Measurements from ENCODE around the gene RPN1. TPM values are rescaled to one million over a fixed set of nuclear protein-coding genes. Genes with fewer than 3 reads are reported as not detected.
A peak's percentile ranks its signal among the peaks of the same experiment; 100 is the strongest.

Gene RPN1
- total RNA-seq, 1 donor from 2014 or later: 108 TPM

DNA sequence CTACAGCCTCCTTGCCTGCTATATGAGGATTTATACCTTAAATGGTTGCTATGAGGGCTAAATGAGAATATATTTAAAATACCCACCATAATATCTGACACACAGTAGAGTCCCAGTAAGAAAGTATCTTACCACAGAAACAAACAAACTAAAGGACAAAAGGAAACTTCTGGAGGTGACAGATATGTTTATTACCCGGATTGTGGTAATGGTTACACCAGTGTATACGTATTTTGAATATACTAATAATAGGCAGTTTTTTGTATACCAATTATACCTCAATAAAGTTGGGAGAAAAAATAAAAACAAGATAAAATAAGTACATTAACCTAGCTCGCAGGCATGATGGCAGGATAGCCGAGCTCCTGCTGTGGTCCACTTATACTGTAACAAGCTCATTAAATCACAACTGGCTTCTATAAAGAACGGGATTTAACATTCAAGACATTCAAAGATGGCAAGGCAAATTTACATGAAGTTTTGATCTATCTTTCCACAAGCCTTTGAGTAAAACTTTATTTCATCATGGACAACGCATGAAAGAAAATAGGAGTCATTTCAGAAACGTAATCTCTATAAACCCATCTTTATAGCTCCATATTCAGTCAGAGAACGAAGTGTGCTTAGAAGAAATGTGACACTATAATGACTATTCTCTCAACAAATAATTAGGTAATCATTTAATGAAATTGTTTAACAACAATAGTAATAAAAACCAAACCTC, 1.5 kb downstream of the RPN1 start:
- ATAC-seq: no peak

DNA sequence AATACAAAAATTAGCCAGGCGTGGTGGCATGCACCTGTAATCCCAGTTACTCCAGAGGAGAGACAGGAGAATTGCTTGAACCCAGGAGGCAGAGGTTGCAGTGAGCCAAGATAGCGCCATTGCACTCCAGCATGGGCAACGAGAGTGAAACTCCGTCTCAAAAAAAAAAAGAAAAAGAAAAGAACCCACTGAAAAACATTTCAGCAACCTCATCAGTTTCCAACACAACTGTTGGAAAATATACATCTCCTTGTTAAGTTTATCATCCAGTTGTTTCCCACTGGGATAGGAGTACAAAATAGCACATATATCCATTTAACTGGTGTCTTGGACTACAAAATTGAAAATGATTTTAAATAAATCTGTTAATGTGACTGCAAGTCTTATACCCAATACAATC, 2.2 kb downstream of the RPN1 start:
- no peak for ATAC-seq

DNA sequence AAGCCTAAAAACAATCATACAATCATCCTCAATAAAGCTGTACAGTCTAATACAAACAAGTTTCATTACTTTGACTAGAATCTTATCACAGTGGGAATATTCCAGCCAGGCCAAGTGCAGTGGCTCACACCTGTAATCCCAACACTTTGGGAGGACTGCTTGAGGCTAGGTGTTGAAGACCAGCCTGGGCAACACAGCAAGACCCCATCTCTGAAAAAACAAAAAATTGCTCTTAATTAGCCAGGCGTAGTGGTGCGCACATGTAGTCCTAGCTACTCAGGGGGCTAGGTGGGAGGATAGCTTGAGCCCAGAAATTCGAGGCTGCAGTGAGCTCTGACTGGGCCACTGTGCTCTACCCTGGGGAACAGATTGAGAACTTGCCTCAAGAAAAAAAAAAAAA, 3.3 kb downstream of the RPN1 start:
- ATAC-seq: no peak

DNA sequence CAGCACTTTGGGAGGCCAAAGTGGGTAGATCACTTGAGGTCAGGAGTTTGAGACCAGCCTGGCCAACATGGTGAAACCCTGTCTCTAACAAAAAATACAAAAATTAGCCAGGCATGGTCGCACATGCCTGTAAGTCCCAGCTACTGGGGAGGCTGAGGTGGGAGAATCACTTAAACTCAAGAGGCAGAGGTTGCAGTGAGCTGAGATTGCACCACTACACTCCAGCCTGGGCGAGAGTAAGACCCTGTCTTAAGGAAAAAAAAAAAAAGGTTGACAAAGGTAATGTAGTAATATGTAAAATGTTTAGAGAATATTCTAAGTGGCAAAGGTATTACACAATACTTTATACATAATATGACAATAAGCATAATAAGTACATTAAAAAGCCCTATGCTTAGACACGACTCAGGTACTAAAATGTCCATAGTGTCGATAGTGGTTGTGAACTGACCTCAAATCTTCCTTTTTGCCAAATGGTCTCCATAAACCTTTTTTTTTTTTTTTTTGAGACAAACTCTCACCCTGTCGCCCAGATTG, 16.5 kb downstream of the RPN1 start:
- ATAC-seq: no peak

DNA sequence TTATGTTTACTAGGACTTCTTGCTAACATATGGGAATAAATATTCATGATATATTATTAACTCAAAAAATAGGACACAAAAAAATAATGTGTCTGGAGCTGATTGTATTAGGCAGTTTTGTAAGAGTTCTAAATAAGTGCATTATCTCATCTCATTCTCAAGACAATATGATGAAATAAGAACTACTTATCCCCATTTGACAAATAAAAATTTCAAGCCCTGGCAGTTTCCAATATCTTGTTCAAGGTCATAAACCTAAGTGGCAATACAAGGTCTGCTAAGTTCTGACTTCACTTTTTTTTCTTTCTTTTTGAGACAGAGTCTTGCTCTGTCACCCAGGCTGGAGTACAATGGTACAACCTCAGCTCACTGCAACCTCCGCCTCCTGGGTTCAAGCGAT, 18.3 kb downstream of the RPN1 start:
- no peak for ATAC-seq

DNA sequence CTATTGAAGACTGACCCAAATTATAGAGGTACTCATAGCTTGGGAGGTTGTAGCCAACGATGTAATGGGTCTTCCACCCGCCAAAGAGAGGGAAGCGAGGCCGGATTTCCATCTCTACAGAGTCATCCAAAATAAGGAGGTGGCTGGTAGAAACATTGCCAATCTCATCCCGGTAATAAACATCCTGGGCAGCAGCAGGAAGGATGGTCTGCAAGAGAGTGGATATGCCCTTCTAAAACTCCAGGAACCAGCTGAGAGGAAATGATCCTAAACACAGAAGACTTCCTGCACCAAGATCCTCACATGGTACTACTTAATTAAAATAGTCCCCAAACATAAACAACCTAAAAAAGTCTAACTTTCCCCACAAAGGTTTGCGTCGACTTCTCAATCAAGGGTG, 20.7 kb downstream of the RPN1 start:
- no peak for ATAC-seq

DNA sequence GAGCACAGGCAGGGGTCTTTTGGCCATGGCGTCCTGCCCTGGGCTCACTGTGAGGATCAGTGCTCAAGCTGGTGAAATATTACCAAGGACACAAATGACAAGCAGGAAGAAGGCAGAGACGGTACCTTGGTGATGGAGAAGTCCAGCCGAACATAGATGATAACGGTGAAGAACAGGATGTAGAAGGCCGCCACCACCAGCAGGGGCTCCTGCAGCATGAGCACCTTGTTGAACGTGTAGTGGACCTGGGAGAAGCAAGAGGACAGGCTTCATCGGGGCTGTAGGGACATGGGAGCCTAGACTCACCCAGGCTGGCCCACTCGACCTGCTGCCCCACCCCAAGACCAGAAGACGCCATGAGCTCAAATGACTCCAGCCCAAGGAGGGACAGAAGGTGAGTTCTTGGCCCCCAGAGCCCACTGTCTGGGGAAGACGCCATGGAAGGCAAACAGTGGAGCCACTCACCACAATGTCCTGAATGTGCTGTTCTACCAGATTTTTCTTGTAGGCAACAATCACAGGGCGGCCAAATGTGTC, 25.1 kb downstream of the RPN1 start:
- ATAC-seq: no peak

DNA sequence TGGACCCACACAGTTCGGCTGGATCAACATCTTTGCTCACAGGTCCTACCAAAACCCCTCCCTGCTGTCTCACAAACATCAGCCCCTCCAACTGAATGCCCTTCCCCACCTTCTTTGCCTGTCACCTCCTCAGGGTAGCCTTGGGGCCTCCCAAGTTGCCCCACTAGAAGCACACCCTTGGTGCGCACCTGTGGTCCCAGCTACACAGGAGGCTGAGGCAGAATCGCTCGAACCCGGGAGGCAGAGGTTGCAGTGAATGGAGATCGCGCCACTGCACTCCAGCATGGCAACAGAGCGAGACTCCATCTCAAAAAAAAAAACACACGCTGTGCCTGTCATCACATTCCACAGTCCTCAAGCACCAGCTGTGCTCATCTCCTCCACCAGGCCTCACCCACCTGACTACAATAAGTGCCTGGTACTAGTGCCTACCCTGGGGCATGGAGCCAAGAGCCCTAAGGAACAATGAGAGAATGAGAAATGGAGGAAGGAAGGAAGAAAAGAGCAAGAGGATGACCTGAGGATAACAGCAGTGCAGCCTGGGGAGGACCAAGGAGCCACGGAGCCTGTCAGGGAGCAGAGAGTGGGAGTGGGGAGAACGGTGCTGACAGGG, 26.0 kb downstream of the RPN1 start:
- no peak for ATAC-seq

DNA sequence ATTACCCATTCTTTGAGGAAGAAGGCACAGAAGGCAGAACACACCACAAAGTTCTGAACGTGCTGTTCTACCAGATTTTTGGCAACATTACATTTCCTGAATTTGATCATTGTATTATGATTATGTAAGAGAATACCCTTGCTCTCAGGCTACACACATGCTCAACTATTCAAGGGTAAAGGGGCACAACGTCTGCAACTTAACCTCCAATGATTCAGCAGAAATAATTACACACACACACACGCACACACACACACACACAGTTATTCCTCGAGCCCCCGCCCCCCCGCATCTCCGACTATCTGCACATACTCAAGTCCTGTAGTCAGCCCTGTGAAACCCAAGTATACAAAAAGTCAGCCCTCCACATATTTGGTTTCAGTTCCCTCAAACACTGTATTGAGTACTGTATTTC, 26.8 kb downstream of the RPN1 start:
- ATAC-seq: no peak

DNA sequence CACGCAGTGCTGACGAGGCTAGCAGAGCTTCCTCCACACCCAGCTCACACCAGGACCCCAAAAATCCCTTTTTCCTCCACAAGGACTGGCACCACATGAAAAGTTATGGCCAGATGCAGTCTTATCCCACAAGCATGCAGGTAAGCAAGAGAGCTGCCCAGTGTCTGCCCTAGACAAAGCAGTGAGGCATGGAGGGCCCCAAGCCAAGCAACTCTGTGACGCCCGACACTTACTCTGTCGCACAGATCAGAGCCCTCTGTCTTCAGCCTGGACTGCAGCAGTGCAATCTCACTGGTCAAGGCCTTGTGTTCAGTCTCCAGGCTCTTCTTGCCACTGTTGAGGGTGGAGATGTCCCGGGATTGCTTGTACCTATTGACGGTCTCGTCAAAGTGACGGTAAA, 28.7 kb downstream of the RPN1 start:
- ATAC-seq: no peak

DNA sequence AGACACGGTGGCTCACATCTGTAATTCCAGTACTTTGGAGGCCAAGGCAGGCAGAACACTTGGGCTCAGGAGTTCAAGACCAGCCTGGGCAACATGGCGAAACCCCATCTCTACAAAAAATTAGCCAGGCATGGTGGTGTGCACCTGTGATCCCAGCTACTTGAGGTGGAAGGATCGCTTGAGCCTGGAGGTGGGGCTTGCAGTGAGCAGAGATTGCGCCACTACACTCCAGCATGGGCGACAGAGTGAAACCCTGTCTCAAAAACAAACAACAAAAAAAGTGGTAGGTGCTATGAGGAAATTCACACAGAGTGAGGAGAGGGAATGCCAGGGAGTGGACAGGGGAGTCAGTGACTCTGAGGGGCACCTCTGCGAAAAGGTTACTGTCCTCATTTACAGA, 29.4 kb downstream of the RPN1 start:
- ATAC-seq: no peak

DNA sequence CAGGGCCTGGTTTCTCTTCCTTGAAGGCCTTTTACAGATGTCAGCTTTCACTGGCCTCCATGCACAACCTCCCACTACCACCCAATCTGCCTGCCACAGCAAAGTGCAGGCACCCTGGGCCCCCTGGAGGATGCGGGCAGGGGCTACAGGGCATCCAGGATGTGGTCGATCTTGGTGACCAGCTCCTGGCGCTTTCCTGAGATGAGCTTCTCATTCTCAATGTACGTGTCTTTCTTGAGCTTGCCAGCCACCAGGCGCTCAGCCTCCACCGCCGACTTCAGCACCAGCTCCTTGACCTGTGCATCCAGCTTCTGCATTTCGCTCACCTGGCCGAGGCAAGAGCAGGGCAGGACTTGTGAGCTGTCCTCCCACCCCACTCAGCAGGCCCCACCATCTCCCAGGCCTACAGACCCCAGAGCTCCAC, 30.3 kb downstream of the RPN1 start:
- ATAC-seq: no peak

DNA sequence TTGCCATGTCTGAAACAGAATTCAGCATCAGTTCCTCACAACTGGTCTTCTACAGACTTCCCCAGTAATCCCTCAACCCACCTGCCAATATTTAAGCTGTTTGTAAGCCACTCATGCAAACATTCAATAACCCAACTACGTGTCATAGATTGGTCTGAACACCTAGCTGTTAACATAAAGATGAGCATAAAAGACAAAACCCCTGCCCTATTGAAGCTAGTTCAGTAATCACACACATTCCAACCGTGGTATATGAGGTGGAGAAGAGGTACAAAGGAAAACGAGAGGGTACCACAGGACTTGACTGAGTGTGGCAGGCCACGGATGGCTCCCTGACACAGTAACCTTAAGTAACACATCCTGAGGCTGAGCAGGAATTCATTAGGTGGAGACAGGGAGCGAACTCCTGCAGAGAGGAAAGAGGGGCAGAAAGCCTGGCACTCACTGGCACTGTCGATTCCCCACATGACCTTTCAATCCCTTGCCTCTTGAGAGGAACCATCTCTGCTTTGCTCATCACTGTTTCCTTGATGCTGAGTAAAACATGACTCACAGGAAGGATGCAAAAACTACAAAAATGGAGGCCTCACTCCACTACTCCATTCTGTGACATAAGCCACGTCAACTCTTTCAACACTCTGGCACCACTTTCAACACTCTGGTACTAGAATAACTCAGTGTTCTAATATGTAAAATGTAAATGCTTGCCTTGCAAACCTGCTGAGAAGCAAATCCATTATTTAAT, 31.3 kb downstream of the RPN1 start:
- ATAC-seq: no peak

DNA sequence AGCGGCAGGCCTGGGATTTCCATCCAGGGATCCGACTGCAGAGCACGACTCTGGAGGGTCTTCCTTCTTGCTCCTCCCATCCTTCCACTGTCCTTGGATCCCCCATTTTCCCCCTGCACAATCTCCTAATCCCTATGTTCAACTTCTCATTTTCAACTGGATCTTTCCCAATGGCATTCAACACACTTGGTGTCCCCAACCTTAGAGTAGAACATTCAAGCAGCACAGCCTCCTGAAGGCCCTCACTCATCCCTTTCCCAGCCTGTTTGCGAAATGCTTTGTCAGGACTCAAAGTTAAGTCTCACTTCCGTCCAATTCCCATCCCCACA, 32.3 kb downstream of the RPN1 start:
- ATAC-seq: no peak

DNA sequence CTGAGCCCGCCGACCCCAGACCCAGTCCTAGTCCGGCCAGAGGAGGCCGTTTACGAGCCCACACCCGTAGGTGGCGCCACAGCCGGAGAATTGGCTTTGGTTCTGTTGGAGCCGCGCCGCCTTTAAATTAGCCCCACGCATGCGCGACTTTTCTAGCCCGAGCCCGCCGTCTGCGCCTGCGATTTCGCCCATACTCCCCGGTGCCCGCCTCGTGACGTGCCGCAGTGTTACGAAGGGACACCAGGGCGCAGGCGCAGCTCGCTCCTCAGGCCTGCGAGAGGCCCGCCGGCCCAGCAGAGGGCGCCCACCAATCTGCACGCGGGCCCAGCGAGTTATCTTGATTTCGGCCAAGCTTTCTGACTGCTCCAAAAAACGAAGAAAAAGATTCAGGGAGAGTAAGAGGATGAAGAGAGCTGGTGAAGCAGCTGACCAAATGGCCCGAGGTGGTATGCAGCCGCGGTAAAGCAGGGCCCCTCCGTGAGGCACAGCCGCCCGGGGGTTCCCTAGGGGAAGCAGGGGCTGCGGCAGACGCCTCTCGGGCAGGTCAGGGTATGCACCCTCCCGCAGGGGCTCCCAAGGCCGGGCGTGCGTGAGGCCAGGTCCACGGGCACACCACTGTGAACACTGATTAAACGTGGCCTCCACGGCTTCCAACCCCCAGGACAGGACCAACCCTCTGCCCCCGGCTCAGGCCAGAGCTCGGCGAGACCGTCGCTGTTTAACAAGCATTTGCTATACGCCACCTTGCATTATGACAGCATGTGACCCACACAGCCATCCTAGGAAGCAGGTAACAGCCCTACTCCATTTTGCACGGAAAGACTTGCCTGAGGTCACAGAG, 32.8 kb downstream of the RPN1 start:
- ATAC-seq: peak; percentile 96

DNA sequence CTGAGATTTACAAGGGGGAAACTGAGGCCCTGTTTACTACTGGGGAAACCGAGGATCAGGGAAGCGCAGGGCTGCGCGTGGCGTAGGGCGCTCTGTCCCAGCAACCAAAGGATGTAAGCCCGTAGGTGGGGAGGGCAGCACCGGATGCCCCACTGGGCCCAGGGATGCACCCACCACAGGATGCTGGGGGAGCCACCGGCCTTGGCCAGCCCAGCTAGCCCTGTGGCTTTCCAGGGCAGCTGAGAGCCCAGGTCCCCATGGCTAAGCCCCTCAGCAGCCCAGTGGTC, 33.4 kb downstream of the RPN1 start:
- ATAC-seq: no peak

DNA sequence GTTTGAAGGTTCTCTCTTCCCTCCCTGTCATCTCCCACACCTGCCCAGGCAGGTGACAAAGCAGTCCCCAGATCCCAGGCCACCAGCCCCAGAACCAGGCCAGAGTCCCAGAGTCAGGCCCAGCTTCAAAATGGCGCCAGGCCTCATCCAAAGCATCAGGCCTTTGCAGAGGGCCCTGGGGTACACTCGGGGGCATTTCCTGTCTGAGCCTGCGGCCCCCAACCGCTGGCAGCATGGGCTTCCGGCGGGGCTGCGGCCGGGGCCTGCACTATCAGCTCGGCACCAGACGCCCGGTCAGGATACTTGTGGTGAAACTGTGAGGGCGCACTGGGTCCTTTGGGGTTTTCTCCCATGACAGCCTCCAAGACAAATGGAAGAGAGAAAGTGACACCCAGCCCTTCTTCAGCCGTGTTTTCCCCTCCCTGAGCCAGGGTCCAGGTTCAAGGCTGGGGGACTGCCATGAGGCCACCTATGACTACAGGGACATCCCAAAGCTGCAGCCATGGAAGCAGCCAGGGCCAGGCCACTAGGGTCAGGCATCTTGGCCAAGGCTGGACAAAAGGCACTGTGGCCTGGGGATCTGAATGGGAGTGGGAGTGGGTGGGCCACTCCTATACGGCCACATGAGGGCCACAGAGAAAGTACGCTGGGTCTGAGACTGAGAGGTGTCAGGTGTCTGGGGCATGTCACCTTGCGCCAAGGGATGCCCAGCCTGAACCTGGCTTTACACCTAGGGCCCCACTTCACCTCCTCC, 33.9 kb downstream of the RPN1 start:
- peak; percentile 1 for ATAC-seq

DNA sequence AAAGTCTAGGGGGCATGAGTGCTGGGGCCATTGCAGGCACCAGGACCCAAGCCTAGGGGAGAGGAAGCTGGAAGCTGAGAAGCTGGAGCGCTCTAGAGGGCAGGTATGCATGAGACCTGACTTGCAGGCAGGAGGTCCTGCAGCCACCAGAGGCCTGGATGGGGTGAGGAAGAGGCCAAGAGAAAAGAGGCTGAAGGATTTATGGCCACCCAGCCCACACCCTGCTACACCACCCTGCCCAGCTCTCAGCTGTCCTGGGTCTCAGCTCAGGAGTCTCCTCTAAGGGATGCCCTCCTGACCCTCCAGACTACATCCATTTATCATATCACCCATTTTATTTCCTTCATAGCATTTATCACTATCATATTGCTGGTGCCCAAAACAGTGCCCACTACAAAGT, 36.5 kb downstream of the RPN1 start:
- no peak for ATAC-seq

DNA sequence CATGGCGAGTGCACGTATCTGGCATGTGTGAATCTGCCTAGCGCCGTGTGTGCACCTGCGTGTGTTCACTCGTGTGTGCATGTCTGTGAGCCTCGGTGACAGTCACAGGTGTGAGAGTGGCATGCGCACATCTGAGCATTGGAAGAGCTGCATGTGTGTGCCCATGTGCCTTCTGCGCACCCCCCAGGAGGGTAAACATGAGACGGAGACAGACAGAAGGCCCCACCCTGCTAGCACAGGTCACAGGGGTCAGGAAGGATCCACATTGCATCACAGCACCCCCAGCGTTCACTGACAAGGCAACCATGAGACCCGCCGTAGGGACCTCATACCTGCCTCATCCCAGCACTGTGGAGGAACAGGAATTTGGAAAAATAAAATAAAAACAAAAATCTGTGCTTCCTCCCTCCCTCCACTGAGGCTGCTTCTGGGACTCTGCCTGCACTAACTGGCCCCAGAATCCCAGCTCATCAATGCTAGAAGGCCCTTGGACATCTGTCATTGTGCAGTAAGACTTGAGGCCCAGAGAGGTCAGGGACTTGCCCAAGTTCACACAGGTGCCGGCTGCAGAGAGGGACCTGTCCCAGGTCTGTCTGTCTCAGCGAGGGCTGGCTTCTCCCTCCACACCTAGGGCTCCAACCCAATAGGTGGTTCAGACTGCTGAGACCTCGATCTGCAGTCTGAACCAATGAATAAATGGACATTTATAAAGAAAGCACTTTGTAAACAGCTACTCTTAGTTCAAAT, 37.4 kb downstream of the RPN1 start:
- no peak for ATAC-seq

DNA sequence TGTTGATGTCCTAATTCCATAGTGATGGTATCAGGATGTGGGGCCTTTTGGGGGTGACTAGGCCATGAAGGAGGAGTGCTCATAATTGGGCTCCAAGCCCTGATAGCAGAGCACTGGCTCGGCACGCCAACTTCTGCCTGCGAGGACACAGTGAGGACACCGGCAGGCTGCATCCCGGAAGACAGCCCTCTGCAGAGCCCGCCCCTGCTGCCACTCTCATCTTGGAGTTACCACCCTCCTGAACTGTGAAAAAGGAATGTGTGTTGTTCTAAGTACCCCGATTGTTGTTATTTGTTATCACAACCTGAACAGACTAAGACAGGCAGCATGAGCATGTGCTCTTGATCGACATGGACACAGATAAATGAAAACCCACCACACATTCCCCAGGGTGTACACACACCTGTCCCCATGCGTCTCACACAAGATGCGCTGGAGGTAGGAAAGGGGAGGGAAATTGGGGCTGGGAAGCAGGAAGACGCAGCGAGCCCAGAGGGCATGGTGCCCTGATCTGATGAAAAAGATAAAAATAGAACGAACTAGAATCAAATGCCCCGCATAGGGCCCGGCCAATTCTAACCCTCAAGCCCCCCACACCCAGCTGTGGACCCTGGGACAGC, 40.1 kb downstream of the RPN1 start:
- no peak for ATAC-seq

DNA sequence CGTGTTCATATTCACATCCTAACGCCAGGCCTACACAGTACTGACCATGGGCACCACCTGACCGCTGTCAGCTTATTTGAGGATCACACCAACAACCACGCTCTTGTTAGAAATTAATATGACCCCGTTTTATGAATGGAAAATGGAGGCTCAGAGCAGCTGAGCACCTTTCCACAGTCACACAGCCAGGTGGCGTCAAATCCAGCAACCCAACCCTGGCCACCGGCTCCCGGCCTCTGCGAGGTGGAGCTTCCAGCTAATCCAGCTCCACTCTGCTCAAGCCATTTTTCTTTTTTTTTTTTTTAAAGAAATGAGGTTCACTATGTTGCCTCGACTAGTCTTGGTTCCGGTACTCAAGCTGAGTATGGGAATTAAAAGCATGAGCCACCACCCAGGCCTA, 41.3 kb downstream of the RPN1 start:
- ATAC-seq: no peak

Data from esophagus mucosa (tissue), 1 donor.